ENCODE data around the gene SCP2.

- TF ChIP-seq CTCF (conservative IDR thresholded peaks at IDR 0.05; ENCODE audit: low read length): no peak
- no peak for TF ChIP-seq EZH2phosphoT487 (IDR thresholded peaks at IDR 0.05; ENCODE audit: borderline replicate concordance, low read depth, low read length)
Measured at GRCh38 chr1:53092659-53093450, 165.8 kb downstream of the SCP2 start.

All from OCI-LY7 (cell line).